ENCODE measurements around the gene SLC9A9. TPM values are rescaled to one million over a fixed set of nuclear protein-coding genes. Genes with fewer than 3 reads are reported as not detected.
A peak's percentile ranks its signal among the peaks of the same experiment; 100 is the strongest.
"Not testable (repeated sequence)": the region's sequence is repeated elsewhere in the genome, so short reads cannot be mapped to it uniquely, and the experiment has no call there.

The SLC9A9 gene
- total and polyA plus RNA-seq, 9 donors: 9.6 to 18.3 (median 11.2) TPM

- no peak overlapping the region for H3K27ac ChIP-seq (ENCODE audit: low read length)
- WGBS (ENCODE audit: insufficient coverage): no CpG with 5 or more reads among the region's 1 CpG
- peak; percentile 30 for DNase-seq
- H3K4me3 ChIP-seq (ENCODE audit: low read length): no peak overlapping the region
- H3K4me1 ChIP-seq (ENCODE audit: control insufficient read depth, insufficient read depth, low read length): peaks cover 2% of the 10 kb centered on the region
- H3K9me3 ChIP-seq (replicated peaks; ENCODE audit: control insufficient read depth, low read depth, low read length): no peaks in the 10 kb centered on the region
- H3K27me3 ChIP-seq (ENCODE audit: control insufficient read depth, insufficient read depth, low read length): no peaks in the 10 kb centered on the region
- no peaks in the 10 kb centered on the region for H3K36me3 ChIP-seq (ENCODE audit: control insufficient read depth, insufficient read depth, low read length)
These were observed 140.4 kb downstream of the SLC9A9 start for GRCh38 chr3:143707848-143708247.

- Histone ChIP-seq H3K27ac (ENCODE audit: low read length) (no peak overlapping the region), H3K36me3 (ENCODE audit: control insufficient read depth, insufficient read depth, low read length) (no peaks in the 10 kb centered on the region), H3K27me3 (ENCODE audit: control insufficient read depth, insufficient read depth, low read length) (no peaks in the 10 kb centered on the region), H3K9me3 (replicated peaks; ENCODE audit: control insufficient read depth, low read depth, low read length) (no peaks in the 10 kb centered on the region), H3K4me3 (ENCODE audit: low read length) (no peak overlapping the region), H3K4me1 (ENCODE audit: control insufficient read depth, insufficient read depth, low read length) (no peaks in the 10 kb centered on the region)
- 71% methylated on average over 1 of the region's 1 CpG for WGBS (ENCODE audit: insufficient coverage)
- no peak for DNase-seq
These were observed 147.8 kb downstream of the SLC9A9 start for GRCh38 chr3:143700431-143700975.

GRCh38 chr3:143699424-143699823, 148.8 kb downstream of the SLC9A9 start:
- Histone ChIP-seq H3K27me3 (ENCODE audit: control insufficient read depth, insufficient read depth, low read length) (no peaks in the 10 kb centered on the region), H3K9me3 (replicated peaks; ENCODE audit: control insufficient read depth, low read depth, low read length) (no peaks in the 10 kb centered on the region), H3K27ac (ENCODE audit: low read length) (no peak overlapping the region), H3K4me1 (ENCODE audit: control insufficient read depth, insufficient read depth, low read length) (no peaks in the 10 kb centered on the region), H3K36me3 (ENCODE audit: control insufficient read depth, insufficient read depth, low read length) (no peaks in the 10 kb centered on the region), H3K4me3 (ENCODE audit: low read length) (no peak overlapping the region)
- DNase-seq: no peak
- 61% methylated on average over 3 of the region's 3 CpGs for WGBS (ENCODE audit: insufficient coverage)

GRCh38 chr3:143698682-143699303, 149.5 kb downstream of the SLC9A9 start:
- 63% methylated on average over 1 of the region's 3 CpGs for WGBS (ENCODE audit: insufficient coverage)
- no peak overlapping the region for H3K4me3 ChIP-seq (ENCODE audit: low read length)

GRCh38 chr3:143697975-143698374, 150.3 kb downstream of the SLC9A9 start:
- Histone ChIP-seq H3K27me3 (ENCODE audit: control insufficient read depth, insufficient read depth, low read length) (no peaks in the 10 kb centered on the region), H3K27ac (ENCODE audit: low read length) (no peak overlapping the region)
- WGBS (ENCODE audit: insufficient coverage): 100% methylated on average over 1 of the region's 4 CpGs

More at GRCh38 chr3:143698682-143699303, 149.5 kb downstream of the SLC9A9 start:
- no peak for DNase-seq
- H3K27ac ChIP-seq (ENCODE audit: low read length): no peak overlapping the region
- no peaks in the 10 kb centered on the region for H3K36me3 ChIP-seq (ENCODE audit: control insufficient read depth, insufficient read depth, low read length)
- no peaks in the 10 kb centered on the region for H3K9me3 ChIP-seq (replicated peaks; ENCODE audit: control insufficient read depth, low read depth, low read length)
- no peaks in the 10 kb centered on the region for H3K27me3 ChIP-seq (ENCODE audit: control insufficient read depth, insufficient read depth, low read length)
- H3K4me1 ChIP-seq (ENCODE audit: control insufficient read depth, insufficient read depth, low read length): no peaks in the 10 kb centered on the region

GRCh38 chr3:143695333-143695732, 152.9 kb downstream of the SLC9A9 start:
- H3K4me1 ChIP-seq (ENCODE audit: control insufficient read depth, insufficient read depth, low read length); H3K27me3 ChIP-seq (ENCODE audit: control insufficient read depth, insufficient read depth, low read length); H3K9me3 ChIP-seq (replicated peaks; ENCODE audit: control insufficient read depth, low read depth, low read length); H3K27ac ChIP-seq (ENCODE audit: low read length); H3K4me3 ChIP-seq (ENCODE audit: low read length); DNase-seq; H3K36me3 ChIP-seq (ENCODE audit: control insufficient read depth, insufficient read depth, low read length): not testable (repeated sequence)
- no CpG with 5 or more reads among the region's 2 CpGs for WGBS (ENCODE audit: insufficient coverage)

More at GRCh38 chr3:143697975-143698374, 150.3 kb downstream of the SLC9A9 start:
- Histone ChIP-seq H3K36me3 (ENCODE audit: control insufficient read depth, insufficient read depth, low read length) (no peaks in the 10 kb centered on the region), H3K9me3 (replicated peaks; ENCODE audit: control insufficient read depth, low read depth, low read length) (no peaks in the 10 kb centered on the region), H3K4me1 (ENCODE audit: control insufficient read depth, insufficient read depth, low read length) (no peaks in the 10 kb centered on the region), H3K4me3 (ENCODE audit: low read length) (no peak overlapping the region)
- DNase-seq: no peak

- Histone ChIP-seq H3K27me3 (ENCODE audit: control insufficient read depth, insufficient read depth, low read length) (no peaks in the 10 kb centered on the region), H3K4me1 (ENCODE audit: control insufficient read depth, insufficient read depth, low read length) (no peaks in the 10 kb centered on the region), H3K9me3 (replicated peaks; ENCODE audit: control insufficient read depth, low read depth, low read length) (no peaks in the 10 kb centered on the region), H3K4me3 (ENCODE audit: low read length) (no peak overlapping the region), H3K36me3 (ENCODE audit: control insufficient read depth, insufficient read depth, low read length) (no peaks in the 10 kb centered on the region), H3K27ac (ENCODE audit: low read length) (no peak overlapping the region)
- WGBS (ENCODE audit: insufficient coverage): no CpG with 5 or more reads among the region's 1 CpG
- DNase-seq: no peak
These were observed 154.8 kb downstream of the SLC9A9 start for GRCh38 chr3:143693506-143693905.

GRCh38 chr3:143686638-143687197, 161.6 kb downstream of the SLC9A9 start:
- Histone ChIP-seq H3K4me3 (ENCODE audit: low read length) (no peak overlapping the region), H3K4me1 (ENCODE audit: control insufficient read depth, insufficient read depth, low read length) (no peaks in the 10 kb centered on the region), H3K27ac (ENCODE audit: low read length) (no peak overlapping the region), H3K36me3 (ENCODE audit: control insufficient read depth, insufficient read depth, low read length) (no peaks in the 10 kb centered on the region), H3K27me3 (ENCODE audit: control insufficient read depth, insufficient read depth, low read length) (no peaks in the 10 kb centered on the region), H3K9me3 (replicated peaks; ENCODE audit: control insufficient read depth, low read depth, low read length) (no peaks in the 10 kb centered on the region)
- no CpG with 5 or more reads among the region's 5 CpGs for WGBS (ENCODE audit: insufficient coverage)
- no peak for DNase-seq

GRCh38 chr3:143685491-143685890, 162.8 kb downstream of the SLC9A9 start:
- DNase-seq: peak; percentile 80
- WGBS (ENCODE audit: insufficient coverage): no CpG with 5 or more reads among the region's 1 CpG

GRCh38 chr3:143677430-143677829, 170.8 kb downstream of the SLC9A9 start:
- H3K4me1 ChIP-seq (ENCODE audit: control insufficient read depth, insufficient read depth, low read length): no peaks in the 10 kb centered on the region
- no peak overlapping the region for H3K4me3 ChIP-seq (ENCODE audit: low read length)
- no peaks in the 10 kb centered on the region for H3K9me3 ChIP-seq (replicated peaks; ENCODE audit: control insufficient read depth, low read depth, low read length)
- peak; percentile 38 for DNase-seq
- H3K27me3 ChIP-seq (ENCODE audit: control insufficient read depth, insufficient read depth, low read length): no peaks in the 10 kb centered on the region
- H3K27ac ChIP-seq (ENCODE audit: low read length): no peak overlapping the region
- no peaks in the 10 kb centered on the region for H3K36me3 ChIP-seq (ENCODE audit: control insufficient read depth, insufficient read depth, low read length)

More at GRCh38 chr3:143685491-143685890, 162.8 kb downstream of the SLC9A9 start:
- Histone ChIP-seq H3K36me3 (ENCODE audit: control insufficient read depth, insufficient read depth, low read length) (no peaks in the 10 kb centered on the region), H3K4me3 (ENCODE audit: low read length) (no peak overlapping the region), H3K9me3 (replicated peaks; ENCODE audit: control insufficient read depth, low read depth, low read length) (no peaks in the 10 kb centered on the region), H3K4me1 (ENCODE audit: control insufficient read depth, insufficient read depth, low read length) (no peaks in the 10 kb centered on the region), H3K27ac (ENCODE audit: low read length) (no peak overlapping the region), H3K27me3 (ENCODE audit: control insufficient read depth, insufficient read depth, low read length) (no peaks in the 10 kb centered on the region)
